GM12891 (cell line): ENCODE measurements around the gene PEDS1.

ENCODE experiments used
- PAX5 ChIP-seq: IDR thresholded peaks from 2 replicates; pipeline ENCODE4 v1.6.1; 2011; ENCODE audit warnings: low read length, moderate library complexity, mild to moderate bottlenecking; ENCODE audit not compliant: insufficient read depth, severe bottlenecking
- POLR2A ChIP-seq: IDR thresholded peaks from 2 replicates; pipeline ENCODE4 v1.6.1; 2011; ENCODE audit warnings: low read depth, low read length, control low read depth
- POLR2AphosphoS5 ChIP-seq: IDR thresholded peaks from 2 replicates; pipeline ENCODE4 v1.6.1; 2011; ENCODE audit warnings: low read depth, low read length, control low read depth
- POU2F2 ChIP-seq: IDR thresholded peaks from 2 replicates; pipeline ENCODE4 v1.6.1; 2011; ENCODE audit warnings: low read depth, mild to moderate bottlenecking, control low read depth, low read length, moderate library complexity
- SPI1 ChIP-seq: IDR thresholded peaks from 2 replicates; pipeline ENCODE4 v1.6.1; 2011; ENCODE audit warnings: low read depth, low read length, control low read depth
- TAF1 ChIP-seq: IDR thresholded peaks from 2 replicates; pipeline ENCODE4 v1.6.1; 2011; ENCODE audit warnings: low read depth, low read length, control low read depth

- TF ChIP-seq POLR2A: no peak
- TF ChIP-seq TAF1: no peak
- no peak for TF ChIP-seq POLR2AphosphoS5
- no peak for TF ChIP-seq PAX5
- no peak for TF ChIP-seq SPI1
- no peak for TF ChIP-seq POU2F2
Observed at GRCh38 chr20:50144362-50144761, 9.2 kb downstream of the PEDS1 start.
